Skeletal muscle satellite cell (primary cell): ENCODE data around the gene POMT2.

ENCODE experiments used
- H3K27me3 ChIP-seq: 2 replicates; pipeline ENCODE4 v1.7.0; 2013; ENCODE audit warnings: low read length; ENCODE audit not compliant: control insufficient read depth, insufficient read depth
- H3K36me3 ChIP-seq: 2 replicates; pipeline ENCODE4 v1.7.0; 2013; ENCODE audit warnings: mild to moderate bottlenecking, control low read depth, low read length; ENCODE audit not compliant: insufficient read depth
- H3K4me1 ChIP-seq: 2 replicates; pipeline ENCODE4 v1.7.0; 2013; ENCODE audit warnings: low read length; ENCODE audit not compliant: control insufficient read depth, insufficient read depth
- H3K4me2 ChIP-seq: 2 replicates; pipeline ENCODE4 v1.7.0; 2013; ENCODE audit warnings: mild to moderate bottlenecking, low read length
- H3K4me3 ChIP-seq: 2 replicates; pipeline ENCODE4 v1.7.0; 2013; ENCODE audit warnings: low read length
- H3K9ac ChIP-seq: 2 replicates; pipeline ENCODE4 v1.7.0; 2013; ENCODE audit warnings: mild to moderate bottlenecking, low read depth, low read length, moderate library complexity
- H3K9me3 ChIP-seq: replicated peaks from 2 replicates; pipeline ENCODE4 v1.7.0; 2013; ENCODE audit warnings: mild to moderate bottlenecking, control low read depth, low read length

Gene POMT2

GRCh38 chr14:77311217-77311616 is 9.5 kb downstream of the POMT2 start:
- no peak overlapping the region for H3K9ac ChIP-seq

GRCh38 chr14:77310026-77310425 is 10.7 kb downstream of the POMT2 start:
- H3K9ac ChIP-seq: no peak overlapping the region
- no peak overlapping the region for H3K4me3 ChIP-seq
- H3K9me3 ChIP-seq: no peaks in the 10 kb centered on the region
- H3K36me3 ChIP-seq: peaks cover 5% of the 10 kb centered on the region
- H3K4me1 ChIP-seq: peaks cover 35% of the 10 kb centered on the region
- H3K4me2 ChIP-seq: no peak overlapping the region
- H3K27me3 ChIP-seq: no peaks in the 10 kb centered on the region

More at GRCh38 chr14:77311217-77311616, 9.5 kb downstream of the POMT2 start:
- Histone ChIP-seq H3K27me3 (no peaks in the 10 kb centered on the region), H3K4me3 (no peak overlapping the region), H3K9me3 (no peaks in the 10 kb centered on the region), H3K4me1 (peaks cover 38% of the 10 kb centered on the region), H3K4me2 (no peak overlapping the region), H3K36me3 (no peaks in the 10 kb centered on the region)

- no peaks in the 10 kb centered on the region for H3K9me3 ChIP-seq
- no peak overlapping the region for H3K4me2 ChIP-seq
- H3K36me3 ChIP-seq: peaks cover 5% of the 10 kb centered on the region
- no peaks in the 10 kb centered on the region for H3K27me3 ChIP-seq
- peaks cover 35% of the 10 kb centered on the region for H3K4me1 ChIP-seq
- no peak overlapping the region for H3K9ac ChIP-seq
- H3K4me3 ChIP-seq: no peak overlapping the region
Observed at GRCh38 chr14:77309131-77309530, 11.6 kb downstream of the POMT2 start.

- no peaks in the 10 kb centered on the region for H3K27me3 ChIP-seq
- no peaks in the 10 kb centered on the region for H3K9me3 ChIP-seq
- H3K9ac ChIP-seq: no peak overlapping the region
- peak overlapping the region; percentile 16 for H3K4me2 ChIP-seq
- H3K36me3 ChIP-seq: peaks cover 5% of the 10 kb centered on the region
- no peak overlapping the region for H3K4me3 ChIP-seq
- H3K4me1 ChIP-seq: peaks cover 42% of the 10 kb centered on the region
Observed at GRCh38 chr14:77306851-77307496, 13.7 kb downstream of the POMT2 start.

- H3K9me3 ChIP-seq: no peaks in the 10 kb centered on the region
- peaks cover 5% of the 10 kb centered on the region for H3K36me3 ChIP-seq
- peak overlapping the region; percentile 16 for H3K4me2 ChIP-seq
- H3K4me1 ChIP-seq: peaks cover 44% of the 10 kb centered on the region
- H3K9ac ChIP-seq: no peak overlapping the region
- no peak overlapping the region for H3K4me3 ChIP-seq
- H3K27me3 ChIP-seq: no peaks in the 10 kb centered on the region
Observed at GRCh38 chr14:77306416-77306815, 14.3 kb downstream of the POMT2 start.

DNA sequence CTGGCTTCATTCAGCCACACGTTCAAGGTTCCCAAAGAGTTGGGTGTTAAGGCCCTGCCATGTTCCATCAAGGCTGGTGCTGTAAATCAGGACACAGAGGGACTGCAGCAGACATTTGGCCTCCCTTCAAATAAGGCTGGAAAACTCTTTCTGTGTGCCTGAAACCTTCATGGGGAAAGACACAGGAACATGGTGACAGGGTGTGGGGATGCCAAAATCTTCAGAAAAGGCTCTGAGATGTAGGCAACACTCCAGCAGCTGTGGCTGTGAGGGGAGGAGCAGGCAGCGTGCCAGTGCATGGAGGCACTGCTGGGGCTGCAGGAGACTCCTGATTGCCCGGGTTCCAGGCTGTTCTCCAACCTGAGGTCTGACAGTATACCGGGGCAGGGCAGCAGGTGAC is 15.0 kb downstream of the POMT2 start:
- Histone ChIP-seq H3K9ac (no peak overlapping the region), H3K27me3 (no peaks in the 10 kb centered on the region), H3K4me2 (no peak overlapping the region), H3K4me3 (no peak overlapping the region), H3K36me3 (peaks cover 5% of the 10 kb centered on the region), H3K9me3 (no peaks in the 10 kb centered on the region), H3K4me1 (peaks cover 47% of the 10 kb centered on the region)

DNA sequence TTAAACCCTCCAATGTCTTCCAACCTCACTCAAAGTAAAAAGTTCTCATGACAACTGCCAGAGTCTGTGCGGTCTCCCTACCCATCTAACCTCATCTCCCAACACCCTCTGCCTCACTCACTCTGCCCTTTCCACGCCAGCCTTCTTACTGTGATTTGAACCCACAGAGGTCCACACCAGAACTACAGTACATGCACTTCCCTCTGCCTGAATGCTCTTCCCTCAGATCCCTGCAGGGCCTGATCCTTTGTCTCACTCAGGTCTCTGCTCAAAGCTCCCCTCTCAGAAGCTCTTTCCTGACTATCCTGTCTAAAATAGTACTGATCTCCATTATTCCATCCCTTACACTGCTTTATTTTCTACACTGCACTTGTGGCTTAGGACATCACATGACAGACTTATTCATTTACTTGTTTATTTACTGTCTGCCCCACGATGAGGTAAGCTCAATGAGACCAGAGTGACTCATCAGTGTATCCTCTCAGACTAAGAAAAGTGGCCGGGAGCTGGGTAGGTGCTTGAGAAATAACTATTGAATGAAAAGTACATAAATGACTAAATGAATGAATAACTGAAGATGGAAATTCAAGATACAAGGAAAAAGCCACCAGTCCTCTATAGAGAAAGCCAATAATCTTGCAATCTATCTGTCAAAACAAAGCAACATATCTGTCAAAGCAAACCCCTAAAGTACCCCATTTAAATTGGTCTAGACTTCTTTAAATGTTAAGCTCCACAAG is 17.1 kb downstream of the POMT2 start:
- Histone ChIP-seq H3K27me3 (no peaks in the 10 kb centered on the region), H3K4me1 (peaks cover 47% of the 10 kb centered on the region), H3K4me2 (peak overlapping the region; percentile 66), H3K4me3 (peak overlapping the region; percentile 35), H3K9me3 (no peaks in the 10 kb centered on the region), H3K36me3 (peaks cover 8% of the 10 kb centered on the region), H3K9ac (peak overlapping the region; percentile 40)

GRCh38 chr14:77302926-77303325 is 17.8 kb downstream of the POMT2 start:
- no peaks in the 10 kb centered on the region for H3K27me3 ChIP-seq
- peak overlapping the region; percentile 40 for H3K9ac ChIP-seq
- H3K4me1 ChIP-seq: peaks cover 47% of the 10 kb centered on the region
- no peaks in the 10 kb centered on the region for H3K9me3 ChIP-seq
- H3K4me2 ChIP-seq: peak overlapping the region; percentile 66
- peak overlapping the region; percentile 35 for H3K4me3 ChIP-seq
- H3K36me3 ChIP-seq: peaks cover 14% of the 10 kb centered on the region

DNA sequence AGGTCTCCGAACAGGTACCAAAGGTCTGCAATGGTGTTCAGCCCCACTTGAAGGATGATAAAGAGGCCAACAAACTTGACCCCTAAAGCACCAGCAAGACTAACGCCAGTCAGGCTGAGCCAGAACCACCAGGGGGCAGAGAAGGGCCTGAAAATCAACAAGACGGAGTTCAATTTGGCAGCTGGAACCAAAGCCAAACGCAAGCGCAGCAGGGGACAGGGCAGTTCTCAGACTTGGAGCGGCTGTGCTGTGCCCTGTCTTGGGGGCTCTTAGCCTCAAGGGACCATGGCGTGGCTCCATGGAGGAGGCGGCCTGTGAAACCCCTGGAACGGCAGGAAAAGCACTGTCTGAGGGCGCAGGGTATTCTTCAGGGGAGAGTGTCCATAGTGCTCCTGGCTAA is 19.6 kb downstream of the POMT2 start:
- Histone ChIP-seq H3K9me3 (no peaks in the 10 kb centered on the region), H3K9ac (no peak overlapping the region), H3K4me1 (peaks cover 34% of the 10 kb centered on the region), H3K36me3 (peaks cover 20% of the 10 kb centered on the region), H3K27me3 (no peaks in the 10 kb centered on the region), H3K4me2 (peak overlapping the region; percentile 42), H3K4me3 (no peak overlapping the region)

DNA sequence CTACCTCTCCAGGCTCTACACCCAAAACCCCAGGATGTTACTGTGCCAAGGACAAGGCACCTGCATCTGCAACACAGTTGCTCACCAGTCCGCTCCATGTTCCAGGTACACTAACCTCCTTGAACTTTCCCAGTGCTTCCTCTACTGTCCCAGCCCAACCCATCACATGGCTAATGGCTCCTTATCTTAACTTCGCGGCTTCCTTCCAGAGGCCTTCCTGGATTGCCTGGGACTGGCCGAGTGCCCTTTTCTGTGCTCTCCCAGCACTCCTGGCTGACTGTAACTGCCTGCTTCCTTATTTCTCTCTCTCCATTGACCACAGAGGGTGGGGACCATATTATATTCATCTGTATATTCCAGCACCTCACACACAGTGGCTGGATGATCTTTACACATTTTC is 20.9 kb downstream of the POMT2 start:
- Histone ChIP-seq H3K9me3 (no peaks in the 10 kb centered on the region), H3K27me3 (no peaks in the 10 kb centered on the region), H3K4me1 (peaks cover 28% of the 10 kb centered on the region), H3K9ac (no peak overlapping the region), H3K4me2 (no peak overlapping the region), H3K4me3 (no peak overlapping the region), H3K36me3 (peaks cover 15% of the 10 kb centered on the region)

- Histone ChIP-seq H3K9ac (no peak overlapping the region), H3K4me2 (no peak overlapping the region), H3K4me1 (peaks cover 5% of the 10 kb centered on the region), H3K4me3 (no peak overlapping the region), H3K9me3 (no peaks in the 10 kb centered on the region), H3K27me3 (no peaks in the 10 kb centered on the region), H3K36me3 (peaks cover 22% of the 10 kb centered on the region)
Observed at GRCh38 chr14:77296906-77297305, 23.8 kb downstream of the POMT2 start.

GRCh38 chr14:77296155-77296554 is 24.5 kb downstream of the POMT2 start:
- Histone ChIP-seq H3K4me3 (no peak overlapping the region), H3K9ac (no peak overlapping the region), H3K4me1 (peaks cover under 1% of the 10 kb centered on the region), H3K36me3 (peaks cover 22% of the 10 kb centered on the region), H3K4me2 (no peak overlapping the region), H3K9me3 (no peaks in the 10 kb centered on the region), H3K27me3 (no peaks in the 10 kb centered on the region)
